ENCODE measurements around the gene ZFHX2.

ZFHX2 gene

GRCh38 chr14:23559926-23560520, 8.5 kb upstream of the ZFHX2 start:
- no peak for DNase-seq (ENCODE audit: low read depth)

GRCh38 chr14:23559010-23559925, 7.7 kb upstream of the ZFHX2 start:
- no peak for DNase-seq (ENCODE audit: low read depth)

- DNase-seq (ENCODE audit: low read depth): no peak
These were observed 6.9 kb upstream of the ZFHX2 start for GRCh38 chr14:23558346-23559009.

GRCh38 chr14:23557946-23558345, 6.4 kb upstream of the ZFHX2 start:
- no peak for DNase-seq (ENCODE audit: low read depth)

GRCh38 chr14:23557521-23557920, 6.0 kb upstream of the ZFHX2 start:
- DNase-seq (ENCODE audit: low read depth): no peak

GRCh38 chr14:23556700-23557440, 5.3 kb upstream of the ZFHX2 start:
- no peak for DNase-seq (ENCODE audit: low read depth)

- peak; percentile 63 for DNase-seq (ENCODE audit: low read depth)
These were observed 4.5 kb upstream of the ZFHX2 start, which contains the start of gene THTPA for GRCh38 chr14:23555882-23556699. THTPA (plus strand) TSS chr14:23556271; CDS start chr14:23556758, 487 bp downstream.

GRCh38 chr14:23555533-23555881, 3.9 kb upstream of the ZFHX2 start:
- DNase-seq (ENCODE audit: low read depth): no peak

- DNase-seq (ENCODE audit: low read depth): no peak
These were observed 726 bp downstream of the ZFHX2 start for GRCh38 chr14:23550812-23551265.

- DNase-seq (ENCODE audit: low read depth): no peak
These were observed 1.3 kb downstream of the ZFHX2 start for GRCh38 chr14:23550131-23550811.

GRCh38 chr14:23548351-23549318, 2.9 kb downstream of the ZFHX2 start:
- DNase-seq (ENCODE audit: low read depth): no peak

GRCh38 chr14:23547924-23548323, 3.6 kb downstream of the ZFHX2 start:
- DNase-seq (ENCODE audit: low read depth): no peak

GRCh38 chr14:23546450-23547035, 5.0 kb downstream of the ZFHX2 start:
- DNase-seq (ENCODE audit: low read depth): no peak

- no peak for DNase-seq (ENCODE audit: low read depth)
These were observed 5.7 kb downstream of the ZFHX2 start for GRCh38 chr14:23545740-23546365.

GRCh38 chr14:23544511-23545447, 6.8 kb downstream of the ZFHX2 start:
- no peak for DNase-seq (ENCODE audit: low read depth)

- no peak for DNase-seq (ENCODE audit: low read depth)
These were observed 8.2 kb downstream of the ZFHX2 start for GRCh38 chr14:23543403-23543802.

GRCh38 chr14:23542261-23542660, 9.3 kb downstream of the ZFHX2 start:
- DNase-seq (ENCODE audit: low read depth): no peak

- no peak for DNase-seq (ENCODE audit: low read depth)
These were observed 11.5 kb downstream of the ZFHX2 start for GRCh38 chr14:23540141-23540469.
